Dermis blood vessel endothelial cell (primary cell): ENCODE data around the gene LRMDA. TPM values are rescaled to one million over a fixed set of nuclear protein-coding genes. Genes with fewer than 3 reads are reported as not detected.

Experiments used
- DNase-seq: peaks from one replicate; pipeline ENCODE4 v3.0.0; 2010
- total RNA-seq: library from RNA; depleted of rRNA; stranded (reverse); fragments of >200 nt; gene quantifications from 2 replicates; pipeline ENCODE4 v1.2.3, GENCODE V29; 2014

The LRMDA gene
- total RNA-seq, 1 donor from 2014 or later = 27.4 TPM

GRCh38 chr10:75717126-75717916 lies 285.9 kb downstream of the LRMDA start:
- no peak for DNase-seq

- DNase-seq = peak; percentile 3
Observed at GRCh38 chr10:75718991-75719390, 287.6 kb downstream of the LRMDA start.

GRCh38 chr10:75720157-75720556 lies 288.7 kb downstream of the LRMDA start:
- DNase-seq = no peak

- no peak for DNase-seq
Observed at GRCh38 chr10:75722020-75722419, 290.6 kb downstream of the LRMDA start.

- DNase-seq = no peak
Observed at GRCh38 chr10:75722609-75723008, 291.2 kb downstream of the LRMDA start.

GRCh38 chr10:75723319-75723980 lies 292.0 kb downstream of the LRMDA start:
- peak; percentile 50 for DNase-seq

GRCh38 chr10:75724047-75724446 lies 292.6 kb downstream of the LRMDA start:
- DNase-seq = no peak

- DNase-seq = no peak
Observed at GRCh38 chr10:75726522-75727483, 295.4 kb downstream of the LRMDA start.

- DNase-seq = no peak
Observed at GRCh38 chr10:75730847-75731246, 299.4 kb downstream of the LRMDA start.

GRCh38 chr10:75733135-75733890 lies 301.9 kb downstream of the LRMDA start:
- no peak for DNase-seq

- DNase-seq = no peak
Observed at GRCh38 chr10:75736151-75736640, 304.8 kb downstream of the LRMDA start.

- DNase-seq = no peak
Observed at GRCh38 chr10:75736889-75737579, 305.6 kb downstream of the LRMDA start.

GRCh38 chr10:75737580-75737949 lies 306.1 kb downstream of the LRMDA start:
- no peak for DNase-seq

- no peak for DNase-seq
Observed at GRCh38 chr10:75738924-75739323, 307.5 kb downstream of the LRMDA start.

GRCh38 chr10:75739414-75740143 lies 308.2 kb downstream of the LRMDA start:
- DNase-seq = no peak

- no peak for DNase-seq
Observed at GRCh38 chr10:75740541-75740940, 309.1 kb downstream of the LRMDA start.

- no peak for DNase-seq
Observed at GRCh38 chr10:75742355-75742754, 310.9 kb downstream of the LRMDA start.

GRCh38 chr10:75743291-75743778 lies 311.9 kb downstream of the LRMDA start:
- DNase-seq = no peak

GRCh38 chr10:75744261-75744660 lies 312.8 kb downstream of the LRMDA start:
- DNase-seq = no peak

- no peak for DNase-seq
Observed at GRCh38 chr10:75746356-75746755, 314.9 kb downstream of the LRMDA start.
